Neural cell (in vitro differentiated cells): ENCODE data around the gene BCAN.

ENCODE experiments used
- EP300 ChIP-seq: fragments of 450-650 bp; conservative IDR thresholded peaks from 2 replicates; pipeline ENCODE4 v1.6.1; 2014; ENCODE audit warnings: antibody characterized with exemption, mild to moderate bottlenecking, moderate library complexity; ENCODE audit not compliant: poor library complexity, severe bottlenecking
- EZH2 ChIP-seq: fragments of 200-600, 300-800 bp; shearing (Covaris generic), sonication (generic); IDR thresholded peaks from 2 replicates; pipeline ENCODE4 v1.6.1; 2014; ENCODE audit warnings: antibody characterized with exemption, low read length, borderline replicate concordance, mild to moderate bottlenecking; ENCODE audit not compliant: insufficient read depth, poor library complexity, severe bottlenecking
- MXI1 ChIP-seq: fragments of 450-650 bp; conservative IDR thresholded peaks from 2 replicates; pipeline ENCODE4 v1.6.1; 2014; ENCODE audit warnings: antibody characterized with exemption, mild to moderate bottlenecking; ENCODE audit not compliant: poor library complexity, severe bottlenecking
- POLR2AphosphoS5 ChIP-seq: IDR thresholded peaks from 2 replicates; pipeline ENCODE4 v1.6.1; 2012
- RAD21 ChIP-seq: fragments of 450-650 bp; conservative IDR thresholded peaks from 2 replicates; pipeline ENCODE4 v1.6.1; 2014; ENCODE audit warnings: antibody characterized with exemption, mild to moderate bottlenecking, moderate library complexity
- SMC3 ChIP-seq: fragments of 450-650 bp; conservative IDR thresholded peaks from 2 replicates; pipeline ENCODE4 v1.6.1; 2014; ENCODE audit warnings: antibody characterized with exemption, mild to moderate bottlenecking, moderate library complexity; ENCODE audit not compliant: poor library complexity
- TAF1 ChIP-seq: IDR thresholded peaks from 2 replicates; pipeline ENCODE4 v1.6.1; 2012; ENCODE audit warnings: low read depth
- TF ChIP-seq, protein P1 (sequence below): fragments of 450-650 bp; IDR thresholded peaks from 2 replicates; pipeline ENCODE4 v1.5.1; 2014; ENCODE audit warnings: antibody characterized with exemption, mild to moderate bottlenecking, moderate library complexity; ENCODE audit not compliant: poor library complexity, severe bottlenecking
- TF ChIP-seq, protein P2 (sequence below): IDR thresholded peaks from 2 replicates; pipeline ENCODE4 v1.6.1; 2012; ENCODE audit warnings: borderline replicate concordance

DNA sequence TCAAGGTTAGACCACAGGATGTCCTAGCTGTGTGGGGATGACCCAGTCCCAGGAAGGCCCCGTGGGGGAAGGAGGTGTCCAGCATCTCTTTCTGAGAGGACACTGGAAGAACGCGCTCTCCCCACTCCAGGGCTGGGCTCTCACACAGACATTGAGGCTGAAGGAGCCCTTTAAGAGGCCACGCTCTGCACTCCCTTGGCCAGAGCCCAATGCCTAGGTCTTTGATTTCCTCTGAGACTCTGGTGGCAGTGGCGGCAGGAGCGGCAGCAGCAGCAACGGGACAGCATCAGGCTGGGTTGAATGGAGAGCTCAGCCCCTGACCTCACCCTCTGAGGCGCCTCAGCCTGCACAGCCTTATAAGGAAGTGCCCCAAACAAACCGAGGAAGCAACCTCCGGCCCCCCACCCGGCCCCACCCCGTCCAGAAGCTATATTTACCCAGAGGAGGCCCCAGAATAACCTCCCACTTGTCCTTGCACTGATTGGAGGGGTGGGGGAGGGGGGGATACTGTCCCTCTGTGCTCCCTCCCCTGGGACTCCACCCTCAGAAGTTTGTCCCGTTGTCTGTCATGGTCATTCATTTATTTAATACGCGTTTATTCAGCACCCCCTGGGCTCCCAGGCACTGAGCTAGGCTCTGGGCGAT is 23.0 kb downstream of the BCAN start:
- TF ChIP-seq, protein P1, sequence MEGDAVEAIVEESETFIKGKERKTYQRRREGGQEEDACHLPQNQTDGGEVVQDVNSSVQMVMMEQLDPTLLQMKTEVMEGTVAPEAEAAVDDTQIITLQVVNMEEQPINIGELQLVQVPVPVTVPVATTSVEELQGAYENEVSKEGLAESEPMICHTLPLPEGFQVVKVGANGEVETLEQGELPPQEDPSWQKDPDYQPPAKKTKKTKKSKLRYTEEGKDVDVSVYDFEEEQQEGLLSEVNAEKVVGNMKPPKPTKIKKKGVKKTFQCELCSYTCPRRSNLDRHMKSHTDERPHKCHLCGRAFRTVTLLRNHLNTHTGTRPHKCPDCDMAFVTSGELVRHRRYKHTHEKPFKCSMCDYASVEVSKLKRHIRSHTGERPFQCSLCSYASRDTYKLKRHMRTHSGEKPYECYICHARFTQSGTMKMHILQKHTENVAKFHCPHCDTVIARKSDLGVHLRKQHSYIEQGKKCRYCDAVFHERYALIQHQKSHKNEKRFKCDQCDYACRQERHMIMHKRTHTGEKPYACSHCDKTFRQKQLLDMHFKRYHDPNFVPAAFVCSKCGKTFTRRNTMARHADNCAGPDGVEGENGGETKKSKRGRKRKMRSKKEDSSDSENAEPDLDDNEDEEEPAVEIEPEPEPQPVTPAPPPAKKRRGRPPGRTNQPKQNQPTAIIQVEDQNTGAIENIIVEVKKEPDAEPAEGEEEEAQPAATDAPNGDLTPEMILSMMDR = no peak
- no peak for TF ChIP-seq SMC3
- TF ChIP-seq EP300 = no peak
- TF ChIP-seq EZH2 = no peak
- no peak for TF ChIP-seq POLR2AphosphoS5
- no peak for TF ChIP-seq MXI1
- TF ChIP-seq, protein P2, sequence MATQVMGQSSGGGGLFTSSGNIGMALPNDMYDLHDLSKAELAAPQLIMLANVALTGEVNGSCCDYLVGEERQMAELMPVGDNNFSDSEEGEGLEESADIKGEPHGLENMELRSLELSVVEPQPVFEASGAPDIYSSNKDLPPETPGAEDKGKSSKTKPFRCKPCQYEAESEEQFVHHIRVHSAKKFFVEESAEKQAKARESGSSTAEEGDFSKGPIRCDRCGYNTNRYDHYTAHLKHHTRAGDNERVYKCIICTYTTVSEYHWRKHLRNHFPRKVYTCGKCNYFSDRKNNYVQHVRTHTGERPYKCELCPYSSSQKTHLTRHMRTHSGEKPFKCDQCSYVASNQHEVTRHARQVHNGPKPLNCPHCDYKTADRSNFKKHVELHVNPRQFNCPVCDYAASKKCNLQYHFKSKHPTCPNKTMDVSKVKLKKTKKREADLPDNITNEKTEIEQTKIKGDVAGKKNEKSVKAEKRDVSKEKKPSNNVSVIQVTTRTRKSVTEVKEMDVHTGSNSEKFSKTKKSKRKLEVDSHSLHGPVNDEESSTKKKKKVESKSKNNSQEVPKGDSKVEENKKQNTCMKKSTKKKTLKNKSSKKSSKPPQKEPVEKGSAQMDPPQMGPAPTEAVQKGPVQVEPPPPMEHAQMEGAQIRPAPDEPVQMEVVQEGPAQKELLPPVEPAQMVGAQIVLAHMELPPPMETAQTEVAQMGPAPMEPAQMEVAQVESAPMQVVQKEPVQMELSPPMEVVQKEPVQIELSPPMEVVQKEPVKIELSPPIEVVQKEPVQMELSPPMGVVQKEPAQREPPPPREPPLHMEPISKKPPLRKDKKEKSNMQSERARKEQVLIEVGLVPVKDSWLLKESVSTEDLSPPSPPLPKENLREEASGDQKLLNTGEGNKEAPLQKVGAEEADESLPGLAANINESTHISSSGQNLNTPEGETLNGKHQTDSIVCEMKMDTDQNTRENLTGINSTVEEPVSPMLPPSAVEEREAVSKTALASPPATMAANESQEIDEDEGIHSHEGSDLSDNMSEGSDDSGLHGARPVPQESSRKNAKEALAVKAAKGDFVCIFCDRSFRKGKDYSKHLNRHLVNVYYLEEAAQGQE = no peak
- no peak for TF ChIP-seq RAD21
- no peak for TF ChIP-seq TAF1
